ENCODE data around the gene OR4D11. TPM values are rescaled to one million over a fixed set of nuclear protein-coding genes. Genes with fewer than 3 reads are reported as not detected.

OR4D11 gene
- total RNA-seq: not detected

DNA sequence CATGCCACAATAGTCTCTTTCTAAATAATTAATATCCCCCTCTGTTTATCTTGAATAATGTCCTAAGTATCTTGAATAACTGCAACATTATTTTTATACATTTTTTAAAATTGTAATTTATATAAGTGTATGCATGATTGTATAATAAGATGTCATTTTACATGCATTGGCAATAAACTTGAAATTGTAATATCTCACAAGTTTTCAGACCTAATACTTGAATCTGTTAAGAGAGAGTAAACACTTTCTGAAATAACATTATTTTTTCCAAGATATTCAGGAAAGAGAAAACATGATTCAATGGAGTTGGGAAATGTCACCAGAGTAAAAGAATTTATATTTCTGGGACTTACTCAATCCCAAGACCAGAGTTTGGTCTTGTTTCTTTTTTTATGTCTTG lies at the start of gene OR4D11:
OR4D11 (plus strand) TSS at position 301 of the 400 bp plus-strand sequence; CDS start at position 301, 0 bp downstream.
- intact Hi-C loops (cut with DNase I): no loop called here
- no peak for DNase-seq (ENCODE audit: extremely low spot score)
- no peak within 1 kb of the TSS for H3K27ac ChIP-seq (replicated peaks in 1 of 4)
- no peaks in the 10 kb centered on the region for H3K9me3 ChIP-seq
- H3K27me3 ChIP-seq: no peaks in the 10 kb centered on the region
- no peaks in the 10 kb centered on the region for H3K36me3 ChIP-seq
- no peak within 1 kb of the TSS for H3K4me3 ChIP-seq
- no peaks in the 10 kb centered on the region for H3K4me1 ChIP-seq
- TF ChIP-seq, protein P1, sequence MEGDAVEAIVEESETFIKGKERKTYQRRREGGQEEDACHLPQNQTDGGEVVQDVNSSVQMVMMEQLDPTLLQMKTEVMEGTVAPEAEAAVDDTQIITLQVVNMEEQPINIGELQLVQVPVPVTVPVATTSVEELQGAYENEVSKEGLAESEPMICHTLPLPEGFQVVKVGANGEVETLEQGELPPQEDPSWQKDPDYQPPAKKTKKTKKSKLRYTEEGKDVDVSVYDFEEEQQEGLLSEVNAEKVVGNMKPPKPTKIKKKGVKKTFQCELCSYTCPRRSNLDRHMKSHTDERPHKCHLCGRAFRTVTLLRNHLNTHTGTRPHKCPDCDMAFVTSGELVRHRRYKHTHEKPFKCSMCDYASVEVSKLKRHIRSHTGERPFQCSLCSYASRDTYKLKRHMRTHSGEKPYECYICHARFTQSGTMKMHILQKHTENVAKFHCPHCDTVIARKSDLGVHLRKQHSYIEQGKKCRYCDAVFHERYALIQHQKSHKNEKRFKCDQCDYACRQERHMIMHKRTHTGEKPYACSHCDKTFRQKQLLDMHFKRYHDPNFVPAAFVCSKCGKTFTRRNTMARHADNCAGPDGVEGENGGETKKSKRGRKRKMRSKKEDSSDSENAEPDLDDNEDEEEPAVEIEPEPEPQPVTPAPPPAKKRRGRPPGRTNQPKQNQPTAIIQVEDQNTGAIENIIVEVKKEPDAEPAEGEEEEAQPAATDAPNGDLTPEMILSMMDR (IDR thresholded peaks at IDR 0.05): no peak
- no peak for TF ChIP-seq EP300 (IDR thresholded peaks at IDR 0.05)
- no peak for TF ChIP-seq POLR2A (IDR thresholded peaks at IDR 0.05; ENCODE audit: low read depth)
- no peak for TF ChIP-seq POLR2AphosphoS5 (IDR thresholded peaks at IDR 0.05)

DNA sequence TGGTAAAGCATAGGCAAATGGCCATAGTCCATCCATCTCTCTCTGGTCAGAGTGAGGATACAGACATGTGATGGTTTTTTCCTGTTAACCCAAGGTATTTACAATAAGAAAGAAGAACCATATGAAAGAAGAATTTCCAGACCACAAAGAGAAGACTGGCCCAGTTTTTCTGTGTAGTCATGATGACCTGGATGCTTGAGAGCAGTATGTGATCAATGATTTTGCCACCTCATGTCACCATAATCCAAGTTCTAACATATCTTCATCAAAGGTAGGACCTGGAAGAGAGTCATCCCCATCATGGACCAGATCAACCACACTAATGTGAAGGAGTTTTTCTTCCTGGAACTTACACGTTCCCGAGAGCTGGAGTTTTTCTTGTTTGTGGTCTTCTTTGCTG lies 46.7 kb upstream of the OR4D11 start, which contains the start of gene OR4D6:
OR4D6 (plus strand) TSS at position 301 of the 400 bp plus-strand sequence; CDS start at position 301, 0 bp downstream.
- H3K36me3 ChIP-seq: no peaks in the 10 kb centered on the region
- H3K4me1 ChIP-seq: no peaks in the 10 kb centered on the region
- no peaks in the 10 kb centered on the region for H3K9me3 ChIP-seq
- intact Hi-C loops (cut with DNase I): no loop called here
- DNase-seq (ENCODE audit: extremely low spot score): no peak
- H3K27ac ChIP-seq (replicated peaks in 1 of 4): no peak within 1 kb of the TSS
- WGBS: 95% methylated on average over 2 of the region's 2 CpGs
- H3K4me3 ChIP-seq: no peak within 1 kb of the TSS
- no peak for TF ChIP-seq EP300 (IDR thresholded peaks at IDR 0.05)
- no peak for TF ChIP-seq POLR2AphosphoS5 (IDR thresholded peaks at IDR 0.05)
- TF ChIP-seq POLR2A (IDR thresholded peaks at IDR 0.05; ENCODE audit: low read depth): no peak
- TF ChIP-seq, protein P1 (IDR thresholded peaks at IDR 0.05): no peak
- no peaks in the 10 kb centered on the region for H3K27me3 ChIP-seq

GRCh38 chr11:59459916-59460315 lies 43.5 kb upstream of the OR4D11 start:
- H3K27me3 ChIP-seq: no peaks in the 10 kb centered on the region
- H3K27ac ChIP-seq (replicated peaks in 1 of 4): no peak overlapping the region
- no peak overlapping the region for H3K4me3 ChIP-seq
- intact Hi-C loops (cut with DNase I): no loop called here
- DNase-seq (ENCODE audit: extremely low spot score): no peak
- H3K9me3 ChIP-seq: no peaks in the 10 kb centered on the region
- TF ChIP-seq, protein P1 (IDR thresholded peaks at IDR 0.05): no peak
- TF ChIP-seq POLR2A (IDR thresholded peaks at IDR 0.05; ENCODE audit: low read depth): no peak
- H3K4me1 ChIP-seq: peaks cover 0 to 3% (median 0%) of the 10 kb centered on the region in 4 donors
- 79% methylated on average over 3 of the region's 3 CpGs for WGBS
- H3K36me3 ChIP-seq: no peaks in the 10 kb centered on the region

DNA sequence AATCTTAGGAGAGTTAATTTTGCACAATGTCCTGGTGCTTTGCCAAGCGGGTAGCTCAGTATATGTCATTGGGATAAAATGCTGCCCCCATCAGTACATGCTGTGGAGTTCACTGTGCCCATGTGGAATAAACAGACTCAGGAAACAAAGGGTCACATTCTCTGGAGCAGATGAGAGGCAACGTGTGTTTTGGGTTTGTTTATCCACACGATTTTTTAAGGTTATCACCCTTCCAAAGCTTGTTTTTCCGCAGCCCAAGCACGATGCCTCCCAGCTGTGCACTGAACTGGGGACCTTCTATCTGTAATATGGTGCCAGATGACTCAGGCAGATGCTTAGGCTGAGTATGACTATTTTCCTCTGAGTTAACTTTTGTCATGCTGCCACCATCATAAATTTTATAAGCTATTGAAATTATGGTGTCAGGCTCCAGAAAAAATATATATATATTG lies 40.2 kb upstream of the OR4D11 start:
- H3K4me3 ChIP-seq: no peak overlapping the region
- no peaks in the 10 kb centered on the region for H3K36me3 ChIP-seq
- 33% methylated on average over 5 of the region's 5 CpGs for WGBS
- DNase-seq (ENCODE audit: extremely low spot score): no peak
- TF ChIP-seq, protein P1 (IDR thresholded peaks at IDR 0.05): no peak
- TF ChIP-seq POLR2AphosphoS5 (IDR thresholded peaks at IDR 0.05): no peak
- no peak for TF ChIP-seq EP300 (IDR thresholded peaks at IDR 0.05)
- TF ChIP-seq POLR2A (IDR thresholded peaks at IDR 0.05; ENCODE audit: low read depth): no peak
- no peak overlapping the region for H3K27ac ChIP-seq (replicated peaks in 1 of 4)
- intact Hi-C loops (cut with DNase I): no loop called here
- H3K4me1 ChIP-seq: peaks cover 0 to 3% (median 0%) of the 10 kb centered on the region in 4 donors
- no peaks in the 10 kb centered on the region for H3K27me3 ChIP-seq
- H3K9me3 ChIP-seq: no peaks in the 10 kb centered on the region

GRCh38 chr11:59473015-59473414 lies 30.4 kb upstream of the OR4D11 start, which contains the start of gene OR4D10:
TSS of gene OR4D10 (plus strand) at chr11:59473315. CDS start at chr11:59477430, 4,115 bp downstream.
- H3K4me1 ChIP-seq: no peaks in the 10 kb centered on the region
- no peaks in the 10 kb centered on the region for H3K36me3 ChIP-seq
- DNase-seq (ENCODE audit: extremely low spot score): no peak
- no peaks in the 10 kb centered on the region for H3K27me3 ChIP-seq
- no peaks in the 10 kb centered on the region for H3K9me3 ChIP-seq
- intact Hi-C loops (cut with DNase I): no loop called here
- no peak within 1 kb of the TSS for H3K4me3 ChIP-seq
- TF ChIP-seq POLR2A (IDR thresholded peaks at IDR 0.05; ENCODE audit: low read depth) (no peak), POLR2AphosphoS5 (IDR thresholded peaks at IDR 0.05) (no peak), EP300 (IDR thresholded peaks at IDR 0.05) (no peak)
- TF ChIP-seq, protein P1 (IDR thresholded peaks at IDR 0.05): no peak
- no peak within 1 kb of the TSS for H3K27ac ChIP-seq (replicated peaks in 1 of 4)
